Motor neuron (in vitro differentiated cells): ENCODE data around the gene VAC14. TPM values are rescaled to one million over a fixed set of nuclear protein-coding genes. Genes with fewer than 3 reads are reported as not detected.

Experiments
- ATAC-seq, 8 experiments: fragments of 200-7000 bp; cut with Tn5 transposase; replicated peaks in 6 of 8; 2 replicates each; pipeline ENCODE4 v1.8.0; 2021; ENCODE audit warnings: mild to moderate bottlenecking in 8 of 8, moderate library complexity in 8 of 8
- H3K27ac ChIP-seq, 2 donors: fragments of 250-450 bp; sonication (Bioruptor Pico); 2 replicates each; pipeline ENCODE4 v1.9.0; 2021; ENCODE audit warnings: antibody characterized with exemption in 2 of 2, mild to moderate bottlenecking in 2 of 2, moderate library complexity in 1 of 2
- H3K4me1 ChIP-seq, 2 donors: fragments of 250-450 bp; sonication (Bioruptor Pico); replicated peaks in 1 of 2; 2 replicates each; pipeline ENCODE4 v1.6.1; 2021; ENCODE audit warnings: antibody characterized with exemption in 2 of 2, mild to moderate bottlenecking in 2 of 2, moderate library complexity in 1 of 2
- H3K4me3 ChIP-seq, 5 donors: fragments of 250-450 bp; sonication (Bioruptor Pico); 2 replicates each; pipeline ENCODE4 v1.9.0; 2021; ENCODE audit warnings: antibody characterized with exemption in 5 of 5, mild to moderate bottlenecking in 5 of 5, moderate library complexity in 4 of 5
- WGBS, 10 experiments: fragments of 450-650 bp; shearing (Covaris generic); methylation state at CpG; one replicate each; pipeline ENCODE4 v1.0.0; 2022; 5-methylcytosine and 5-hydroxymethylcytosine counted together
- in situ Hi-C, 9 experiments: fragments of 400-800 bp; cut with MboI; loops; one replicate each; pipeline ENCODE4 v1.15.0; 2021; ENCODE audit warnings: low sequenced_read_pairs in 9 of 9, low pct_unique_long_range_greater_than_20kb in 2 of 9; ENCODE audit not compliant: unreplicated experiment in 9 of 9
- total RNA-seq, 8 experiments: library from RNA; unstranded; fragments of 300-600 nt; gene quantifications; 2 replicates each; pipeline versions ENCODE4 v1.2.3 to v1.2.4, GENCODE V29; 2022

The VAC14 gene
- total RNA-seq, 8 experiments from 2014 or later, result 9.3 to 34.5 (median 17.0) TPM

GRCh38 chr16:70656712-70657263 lies 144.2 kb downstream of the VAC14 start:
- peak in 2 of 8 experiments; percentile 4 to 54 for ATAC-seq
- peaks cover 0 to 4% of the 10 kb centered on the region in 2 donors for H3K4me1 ChIP-seq
- H3K4me3 ChIP-seq, result no peak overlapping the region
- H3K27ac ChIP-seq, result no peak overlapping the region
- in situ Hi-C loops, result loop anchor here in 2 of 9 experiments (25.0 kb wide), 2 partner anchors 269 to 319 kb away; partner anchors contain the start of gene DDX19A (in 1 of the 2)
- WGBS, 10 experiments, result 10 to 93% (median 71%) methylated on average over 2 to 6 of the region's 22 CpGs; no CpG with 5 or more reads in 4 of the 10 experiments

DNA sequence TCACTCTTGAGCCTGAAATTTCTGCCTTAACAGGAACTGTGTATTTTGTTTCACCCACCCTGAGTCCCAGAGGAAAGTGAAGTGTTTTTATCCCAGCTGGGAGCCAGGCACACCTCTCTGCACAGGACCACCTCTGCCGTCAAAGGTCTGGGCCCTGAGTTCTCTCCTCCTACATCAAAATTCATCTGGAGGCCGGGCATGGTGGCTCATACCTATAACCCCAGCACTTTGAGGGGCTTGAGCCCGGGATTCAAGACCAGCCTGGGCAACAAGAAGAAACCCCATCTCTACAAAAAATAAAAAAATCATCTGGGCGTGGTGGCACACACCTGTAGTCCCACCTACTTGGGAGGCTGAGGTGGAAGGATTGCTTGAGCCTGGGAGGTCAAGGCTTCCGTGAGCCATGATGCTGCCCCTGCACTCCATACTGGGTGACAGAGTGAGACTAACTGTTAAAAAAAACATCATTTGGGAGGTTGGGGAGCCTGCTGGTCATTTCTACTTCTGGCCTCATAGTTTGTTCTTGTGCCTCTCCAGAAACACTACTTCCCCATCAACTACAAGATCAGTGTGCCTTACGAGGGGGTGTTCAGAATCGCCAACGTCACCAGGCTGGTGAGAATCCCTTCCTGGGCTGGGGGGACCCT lies 144.8 kb downstream of the VAC14 start:
- in situ Hi-C loops, result loop anchor here in 2 of 9 experiments (25.0 kb wide), 2 partner anchors 269 to 319 kb away; partner anchors contain the start of gene DDX19A (in 1 of the 2)
- no peak overlapping the region for H3K4me3 ChIP-seq
- H3K27ac ChIP-seq, result no peak overlapping the region
- no peak for ATAC-seq
- H3K4me1 ChIP-seq, result peaks cover 0 to 4% of the 10 kb centered on the region in 2 donors
- 58 to 100% (median 100%) methylated on average over 1 to 2 of the region's 8 CpGs; no CpG with 5 or more reads in 5 of the 10 experiments for WGBS, 10 experiments

DNA sequence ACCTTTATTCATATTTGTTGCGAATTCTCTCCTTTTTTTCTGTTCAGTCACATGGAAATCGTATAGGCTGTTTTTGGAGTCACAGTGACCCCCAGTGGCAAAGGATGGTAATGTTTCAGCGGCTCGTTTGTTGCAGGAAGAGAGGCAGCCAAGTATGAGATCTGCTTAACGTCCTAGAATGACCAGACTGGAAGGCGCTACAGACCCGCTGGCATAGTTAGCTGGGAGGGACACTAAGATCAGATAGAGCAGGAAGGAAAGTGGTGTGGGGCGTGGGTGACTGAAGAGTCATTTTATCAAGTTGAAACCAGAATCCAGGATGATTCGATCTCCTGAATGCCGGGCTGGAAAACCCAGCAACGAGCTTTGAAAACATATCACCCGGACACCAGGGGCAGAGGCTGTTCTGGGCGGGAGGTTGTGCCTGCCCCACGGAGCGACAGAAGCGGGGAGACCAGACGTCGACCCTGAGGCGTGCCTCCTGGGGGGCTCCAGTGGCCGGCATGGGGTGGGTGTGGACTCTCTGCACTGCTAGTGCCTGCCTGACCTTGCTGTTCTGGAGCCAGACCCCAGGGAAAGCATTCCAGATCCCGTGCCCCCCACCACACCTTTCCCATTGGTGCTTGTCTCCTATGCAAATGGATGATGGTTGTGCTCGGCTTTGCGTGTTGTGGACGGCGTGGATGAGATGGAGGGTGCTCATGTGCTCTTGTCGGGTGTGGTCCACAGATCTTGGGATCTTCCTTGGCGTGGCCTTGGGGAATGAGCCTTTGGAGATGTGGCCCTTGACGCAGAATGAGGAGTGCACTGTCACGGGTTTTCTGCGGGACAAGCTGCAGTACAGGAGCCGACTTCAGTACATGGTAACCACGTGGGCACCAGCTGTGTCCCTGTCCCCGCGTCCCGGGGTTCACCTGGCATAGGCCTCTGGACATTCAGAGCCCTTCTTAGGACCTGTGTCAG lies 146.9 kb downstream of the VAC14 start:
- in situ Hi-C loops, result loop anchor here in 2 of 9 experiments (25.0 kb wide), 2 partner anchors 267 to 317 kb away; partner anchors contain the start of gene DDX19A (in 1 of the 2)
- no peak overlapping the region for H3K4me3 ChIP-seq
- WGBS, 10 experiments, result 0 to 42% (median 20%) methylated on average over 1 to 18 of the region's 35 CpGs
- ATAC-seq, result peak; percentile 69 to 85 (median 81)
- H3K4me1 ChIP-seq, result no peaks in the 10 kb centered on the region
- no peak overlapping the region for H3K27ac ChIP-seq

- ATAC-seq, result peak in 6 of 8 experiments; percentile 2 to 32 (median 24)
- no peak overlapping the region for H3K27ac ChIP-seq
- no peaks in the 10 kb centered on the region for H3K4me1 ChIP-seq
- 50 to 100% (median 80%) methylated on average over 1 to 3 of the region's 4 CpGs; no CpG with 5 or more reads in 1 of the 10 experiments for WGBS, 10 experiments
- H3K4me3 ChIP-seq, result no peak overlapping the region
- in situ Hi-C loops, result loop anchor here in 2 of 9 experiments (25.0 kb wide), 2 partner anchors 266 to 316 kb away; partner anchors contain the start of gene DDX19A (in 1 of the 2)
These were observed 147.6 kb downstream of the VAC14 start for GRCh38 chr16:70653406-70653805.

DNA sequence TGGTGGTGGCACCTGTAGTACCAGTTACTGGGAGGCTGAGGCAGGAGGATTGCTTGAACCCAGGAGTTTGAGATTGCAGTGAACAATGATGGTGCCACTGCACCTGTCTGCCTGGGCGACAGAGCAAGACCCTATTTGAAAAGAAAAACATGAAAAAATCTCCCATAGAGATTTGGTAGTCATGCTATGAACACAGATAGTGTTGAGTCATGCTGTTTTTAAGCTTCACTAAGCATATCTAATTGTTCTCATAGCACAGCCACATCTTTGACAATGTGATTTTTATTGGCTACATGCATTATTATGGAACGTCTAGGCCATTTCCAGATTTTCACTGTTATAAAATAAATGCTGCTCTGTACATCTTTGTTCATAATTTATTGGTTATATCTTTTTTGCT lies 148.6 kb downstream of the VAC14 start:
- WGBS, 10 experiments, result 40 to 100% (median 87%) methylated on average over 1 to 2 of the region's 2 CpGs; no CpG with 5 or more reads in 1 of the 10 experiments
- Histone ChIP-seq H3K27ac (no peak overlapping the region), H3K4me1 (peaks cover 3 to 4% of the 10 kb centered on the region in 2 donors), H3K4me3 (no peak overlapping the region)
- in situ Hi-C loops, result loop anchor here in 2 of 9 experiments (25.0 kb wide), 2 partner anchors 265 to 315 kb away; partner anchors contain the start of gene DDX19A (in 1 of the 2)
- no peak for ATAC-seq

DNA sequence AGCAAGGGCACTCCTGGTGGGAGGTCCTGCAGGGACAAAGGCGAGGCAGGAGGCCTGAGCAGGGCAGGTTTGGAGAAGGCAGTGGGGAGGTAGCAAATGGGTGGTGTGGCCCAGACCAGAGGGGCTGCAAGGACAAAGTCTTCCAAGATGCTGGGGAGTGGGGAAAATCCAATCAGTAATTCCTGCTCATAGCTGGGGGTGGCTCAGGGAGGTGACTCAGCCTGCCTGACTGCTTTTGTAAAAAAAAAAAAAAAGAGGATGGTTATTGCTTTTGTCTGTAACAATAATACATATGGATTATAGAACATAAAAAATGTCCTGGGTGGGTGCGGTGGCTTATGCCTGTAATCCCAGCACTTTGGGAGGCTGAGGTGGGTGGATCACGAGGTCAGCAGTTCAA lies 149.4 kb downstream of the VAC14 start:
- no peak overlapping the region for H3K27ac ChIP-seq
- in situ Hi-C loops, result loop anchor here in 2 of 9 experiments (25.0 kb wide), 2 partner anchors 264 to 314 kb away; partner anchors contain the start of gene DDX19A (in 1 of the 2)
- H3K4me3 ChIP-seq, result no peak overlapping the region
- 33 to 100% (median 85%) methylated on average over 1 to 3 of the region's 3 CpGs; no CpG with 5 or more reads in 3 of the 10 experiments for WGBS, 10 experiments
- peaks cover 11 to 12% of the 10 kb centered on the region in 2 donors for H3K4me1 ChIP-seq
- ATAC-seq, result no peak

GRCh38 chr16:70650216-70650615 lies 150.7 kb downstream of the VAC14 start:
- Histone ChIP-seq H3K27ac (no peak overlapping the region), H3K4me3 (no peak overlapping the region), H3K4me1 (peaks cover 14 to 16% of the 10 kb centered on the region in 2 donors)
- ATAC-seq, result no peak
- in situ Hi-C loops, result loop anchor here in 2 of 9 experiments (25.0 kb wide), 2 partner anchors 263 to 313 kb away; partner anchors contain the start of gene DDX19A (in 1 of the 2)
- 40 to 54% methylated on average over 1 to 3 of the region's 4 CpGs; no CpG with 5 or more reads in 8 of the 10 experiments for WGBS, 10 experiments

DNA sequence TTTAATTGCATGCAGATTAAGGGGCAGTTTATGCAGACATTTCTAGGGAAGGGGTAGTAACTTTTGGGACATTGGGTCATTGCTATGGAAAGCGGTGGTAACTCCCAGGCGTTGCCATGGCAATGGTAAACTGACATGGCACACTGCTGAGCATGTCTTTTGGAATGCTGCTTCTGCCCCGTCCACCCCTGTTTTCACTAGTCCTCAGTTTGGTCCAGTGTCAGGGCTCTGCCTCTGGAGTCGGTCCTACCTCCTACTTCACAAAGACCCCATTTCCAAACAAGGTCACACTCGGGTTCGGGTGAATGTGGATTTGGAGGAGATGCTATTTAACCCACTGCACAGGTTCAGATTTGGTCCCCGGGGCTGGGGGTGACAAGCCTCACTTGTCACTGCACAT lies 151.7 kb downstream of the VAC14 start:
- Histone ChIP-seq H3K4me3 (no peak overlapping the region), H3K27ac (no peak overlapping the region), H3K4me1 (peaks cover 14 to 16% of the 10 kb centered on the region in 2 donors)
- peak in 2 of 8 experiments; percentile 8 to 16 for ATAC-seq
- in situ Hi-C loops, result loop anchor here in 1 of 9 experiments (25.0 kb wide), 1 partner anchor 287 kb away; no protein-coding TSS in a partner anchor
- 0 to 100% (median 72%) methylated on average over 1 to 5 of the region's 7 CpGs; no CpG with 5 or more reads in 2 of the 10 experiments for WGBS, 10 experiments

DNA sequence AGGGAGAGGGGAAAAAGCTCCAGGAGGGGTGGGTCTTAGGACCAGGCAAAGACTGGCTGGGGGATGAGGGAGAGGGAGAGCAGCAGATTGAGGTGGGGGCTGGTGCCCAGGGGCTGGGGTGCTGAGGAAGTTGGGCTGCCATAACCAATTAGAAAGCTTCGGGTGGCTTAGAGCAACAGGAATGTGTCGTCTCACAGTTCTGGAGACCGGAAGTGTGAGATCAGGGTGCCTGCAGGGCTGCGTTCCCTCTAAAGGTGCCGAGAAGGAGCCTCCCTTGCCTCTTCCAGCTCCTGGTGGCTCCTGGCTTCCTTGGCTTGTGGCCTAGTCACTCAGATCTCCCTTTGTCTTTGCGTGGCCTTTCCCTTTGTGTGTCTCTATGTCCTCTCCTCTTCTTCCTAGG lies 152.4 kb downstream of the VAC14 start:
- in situ Hi-C loops, result loop anchor here in 1 of 9 experiments (25.0 kb wide), 1 partner anchor 286 kb away; no protein-coding TSS in a partner anchor
- no peak for ATAC-seq
- WGBS, 10 experiments, result 60 to 100% methylated on average over 1 of the region's 6 CpGs; no CpG with 5 or more reads in 8 of the 10 experiments
- Histone ChIP-seq H3K4me1 (peaks cover 14 to 16% of the 10 kb centered on the region in 2 donors), H3K4me3 (no peak overlapping the region), H3K27ac (no peak overlapping the region)

DNA sequence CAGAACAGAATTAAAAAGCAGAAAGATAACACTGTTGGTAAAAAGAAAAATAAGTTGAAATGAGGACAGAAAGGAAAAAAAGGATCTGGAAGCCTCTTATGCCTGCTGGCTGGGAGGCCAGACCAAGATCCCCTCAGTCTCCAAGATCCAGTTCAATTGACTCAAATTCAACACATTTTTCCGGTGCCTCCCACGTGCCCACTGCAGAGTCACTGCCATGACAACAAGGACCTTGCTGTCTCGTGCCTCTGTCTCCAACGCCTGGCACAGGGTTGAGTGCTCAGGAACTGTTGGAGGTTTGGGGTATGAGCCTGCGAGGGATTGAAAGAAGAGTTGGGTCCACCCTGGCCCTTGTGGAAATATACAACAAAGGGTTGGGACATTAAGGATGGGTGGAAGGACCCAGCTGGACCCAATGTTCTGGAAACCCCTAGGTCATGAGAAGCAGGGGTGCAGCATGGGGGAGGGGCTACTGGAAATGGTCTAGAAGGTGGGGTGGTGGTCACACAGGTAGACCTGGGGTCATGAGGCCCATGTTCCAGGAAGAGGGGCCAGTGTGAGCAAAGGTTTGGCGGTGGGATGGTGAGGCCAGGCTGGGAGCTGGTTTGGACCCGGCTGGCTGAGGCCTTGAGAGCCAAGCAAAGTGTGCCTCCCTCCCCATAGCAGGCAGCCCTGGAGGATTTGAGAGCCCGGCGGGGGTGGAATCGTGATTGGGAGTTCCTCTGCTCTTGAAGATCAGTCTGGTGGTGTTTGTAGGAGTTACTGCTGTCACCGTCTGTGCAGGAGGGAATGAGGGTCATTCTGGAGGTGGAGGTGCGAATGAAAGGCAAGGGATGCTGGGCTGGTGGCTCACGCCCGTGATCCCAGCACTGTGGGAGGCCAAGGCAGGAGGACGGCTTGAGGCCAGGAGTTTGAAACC lies 153.3 kb downstream of the VAC14 start:
- 64 to 100% (median 90%) methylated on average over 1 to 6 of the region's 15 CpGs; no CpG with 5 or more reads in 1 of the 10 experiments for WGBS, 10 experiments
- Histone ChIP-seq H3K4me1 (peaks cover 14 to 16% of the 10 kb centered on the region in 2 donors), H3K27ac (no peak overlapping the region), H3K4me3 (no peak overlapping the region)
- peak in 1 of 8 experiments; percentile 37 for ATAC-seq
- in situ Hi-C loops, result loop anchor here in 1 of 9 experiments (25.0 kb wide), 1 partner anchor 285 kb away; no protein-coding TSS in a partner anchor
